Panc1 (cell line): Measurements from ENCODE around the gene CNTROB.

ENCODE experiments used
- POLR2AphosphoS5 ChIP-seq: IDR thresholded peaks from 2 replicates; pipeline ENCODE4 v1.6.1; 2012; ENCODE audit warnings: mild to moderate bottlenecking, low read depth, low read length, moderate library complexity
- TF ChIP-seq, protein P1 (sequence below): fragments of 450-650 bp; IDR thresholded peaks from 2 replicates; pipeline ENCODE4 v1.5.1; 2017; ENCODE audit warnings: mild to moderate bottlenecking
- TF ChIP-seq, protein P2 (sequence below), 2 experiments: IDR thresholded peaks; 2 replicates each; pipeline ENCODE4 v1.6.1; 2011 to 2012; ENCODE audit warnings: low read depth in 2 of 2, control low read depth in 1 of 2, low read length in 1 of 2, mild to moderate bottlenecking in 1 of 2, moderate library complexity in 1 of 2; ENCODE audit not compliant: insufficient read depth in 1 of 2

DNA sequence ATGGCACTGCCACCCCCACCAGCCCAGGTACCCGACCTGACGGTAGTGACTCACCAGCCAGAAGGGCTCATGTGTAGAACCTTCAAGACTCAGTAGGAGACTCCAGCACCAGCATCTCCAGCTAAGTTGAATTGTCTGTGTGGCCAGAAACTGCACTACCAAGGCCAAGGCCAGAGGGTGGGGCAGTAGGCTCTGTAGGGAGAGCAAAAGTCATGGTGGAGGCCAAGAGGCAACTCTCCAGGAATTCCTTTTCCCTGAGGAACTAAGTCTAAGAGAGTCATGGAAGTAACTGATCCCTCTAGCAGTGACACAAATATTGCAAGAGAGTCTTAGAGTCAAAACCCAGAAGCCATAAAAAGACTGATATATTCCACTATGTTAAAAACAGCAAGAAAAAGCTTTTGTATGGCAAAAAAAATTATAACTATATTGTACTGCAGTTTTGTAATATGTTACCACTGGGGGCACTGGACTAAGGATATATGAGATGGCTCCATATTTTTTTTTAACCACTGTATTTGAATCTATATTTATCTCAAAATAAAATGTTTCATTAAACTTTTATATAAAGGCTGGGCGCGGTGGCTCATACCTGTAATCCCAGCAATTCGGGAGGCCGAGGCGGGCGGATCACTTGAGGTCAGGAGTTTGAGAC is 40.3 kb downstream of the CNTROB start:
- TF ChIP-seq, protein P1, sequence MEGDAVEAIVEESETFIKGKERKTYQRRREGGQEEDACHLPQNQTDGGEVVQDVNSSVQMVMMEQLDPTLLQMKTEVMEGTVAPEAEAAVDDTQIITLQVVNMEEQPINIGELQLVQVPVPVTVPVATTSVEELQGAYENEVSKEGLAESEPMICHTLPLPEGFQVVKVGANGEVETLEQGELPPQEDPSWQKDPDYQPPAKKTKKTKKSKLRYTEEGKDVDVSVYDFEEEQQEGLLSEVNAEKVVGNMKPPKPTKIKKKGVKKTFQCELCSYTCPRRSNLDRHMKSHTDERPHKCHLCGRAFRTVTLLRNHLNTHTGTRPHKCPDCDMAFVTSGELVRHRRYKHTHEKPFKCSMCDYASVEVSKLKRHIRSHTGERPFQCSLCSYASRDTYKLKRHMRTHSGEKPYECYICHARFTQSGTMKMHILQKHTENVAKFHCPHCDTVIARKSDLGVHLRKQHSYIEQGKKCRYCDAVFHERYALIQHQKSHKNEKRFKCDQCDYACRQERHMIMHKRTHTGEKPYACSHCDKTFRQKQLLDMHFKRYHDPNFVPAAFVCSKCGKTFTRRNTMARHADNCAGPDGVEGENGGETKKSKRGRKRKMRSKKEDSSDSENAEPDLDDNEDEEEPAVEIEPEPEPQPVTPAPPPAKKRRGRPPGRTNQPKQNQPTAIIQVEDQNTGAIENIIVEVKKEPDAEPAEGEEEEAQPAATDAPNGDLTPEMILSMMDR = no peak
- TF ChIP-seq, protein P2, sequence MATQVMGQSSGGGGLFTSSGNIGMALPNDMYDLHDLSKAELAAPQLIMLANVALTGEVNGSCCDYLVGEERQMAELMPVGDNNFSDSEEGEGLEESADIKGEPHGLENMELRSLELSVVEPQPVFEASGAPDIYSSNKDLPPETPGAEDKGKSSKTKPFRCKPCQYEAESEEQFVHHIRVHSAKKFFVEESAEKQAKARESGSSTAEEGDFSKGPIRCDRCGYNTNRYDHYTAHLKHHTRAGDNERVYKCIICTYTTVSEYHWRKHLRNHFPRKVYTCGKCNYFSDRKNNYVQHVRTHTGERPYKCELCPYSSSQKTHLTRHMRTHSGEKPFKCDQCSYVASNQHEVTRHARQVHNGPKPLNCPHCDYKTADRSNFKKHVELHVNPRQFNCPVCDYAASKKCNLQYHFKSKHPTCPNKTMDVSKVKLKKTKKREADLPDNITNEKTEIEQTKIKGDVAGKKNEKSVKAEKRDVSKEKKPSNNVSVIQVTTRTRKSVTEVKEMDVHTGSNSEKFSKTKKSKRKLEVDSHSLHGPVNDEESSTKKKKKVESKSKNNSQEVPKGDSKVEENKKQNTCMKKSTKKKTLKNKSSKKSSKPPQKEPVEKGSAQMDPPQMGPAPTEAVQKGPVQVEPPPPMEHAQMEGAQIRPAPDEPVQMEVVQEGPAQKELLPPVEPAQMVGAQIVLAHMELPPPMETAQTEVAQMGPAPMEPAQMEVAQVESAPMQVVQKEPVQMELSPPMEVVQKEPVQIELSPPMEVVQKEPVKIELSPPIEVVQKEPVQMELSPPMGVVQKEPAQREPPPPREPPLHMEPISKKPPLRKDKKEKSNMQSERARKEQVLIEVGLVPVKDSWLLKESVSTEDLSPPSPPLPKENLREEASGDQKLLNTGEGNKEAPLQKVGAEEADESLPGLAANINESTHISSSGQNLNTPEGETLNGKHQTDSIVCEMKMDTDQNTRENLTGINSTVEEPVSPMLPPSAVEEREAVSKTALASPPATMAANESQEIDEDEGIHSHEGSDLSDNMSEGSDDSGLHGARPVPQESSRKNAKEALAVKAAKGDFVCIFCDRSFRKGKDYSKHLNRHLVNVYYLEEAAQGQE (IDR thresholded peaks at IDR 0.05; ENCODE audit: insufficient read depth in 1 of 2, low read depth in 2 of 2, low read length in 1 of 2) = no peak
- no peak for TF ChIP-seq POLR2AphosphoS5
